Activated CD4-positive, alpha-beta T cell treated with anti-CD3 and anti-CD28 coated beads, Interleukin-2, amount 50 U/mL, for 1 hour (primary cell): Measurements from ENCODE around the gene SMIM45.

Source experiments
- DNase-seq: peaks from one replicate; pipeline ENCODE4 v3.0.0-alpha.2; 2020

The SMIM45 gene

GRCh38 chr22:41971431-41971830 lies 19.5 kb downstream of the SMIM45 start:
- DNase-seq = no peak

GRCh38 chr22:41974691-41975290 lies 22.8 kb downstream of the SMIM45 start:
- DNase-seq = no peak

- no peak for DNase-seq
Observed at GRCh38 chr22:41975299-41976069, 23.5 kb downstream of the SMIM45 start.

GRCh38 chr22:41976070-41976901 lies 24.3 kb downstream of the SMIM45 start:
- DNase-seq = peak; percentile 39

GRCh38 chr22:41976961-41977566 lies 25.1 kb downstream of the SMIM45 start:
- DNase-seq = no peak

GRCh38 chr22:41978732-41979131 lies 26.8 kb downstream of the SMIM45 start:
- DNase-seq = no peak

GRCh38 chr22:41979423-41980250 lies 27.7 kb downstream of the SMIM45 start:
- no peak for DNase-seq

- DNase-seq = no peak
Observed at GRCh38 chr22:41982865-41983264, 30.9 kb downstream of the SMIM45 start.

- no peak for DNase-seq
Observed at GRCh38 chr22:41983513-41984405, 31.8 kb downstream of the SMIM45 start.

GRCh38 chr22:41987276-41987675 lies 35.3 kb downstream of the SMIM45 start:
- no peak for DNase-seq

- DNase-seq = no peak
Observed at GRCh38 chr22:41989246-41989645, 37.3 kb downstream of the SMIM45 start.

GRCh38 chr22:41991111-41991510 lies 39.2 kb downstream of the SMIM45 start:
- DNase-seq = no peak

GRCh38 chr22:41992496-41992895 lies 40.5 kb downstream of the SMIM45 start:
- DNase-seq = no peak

- no peak for DNase-seq
Observed at GRCh38 chr22:41995211-41995610, 43.3 kb downstream of the SMIM45 start.

GRCh38 chr22:41996826-41997225 lies 44.9 kb downstream of the SMIM45 start:
- DNase-seq = no peak

- DNase-seq = peak; percentile 84
Observed at GRCh38 chr22:41998361-41999261, 46.7 kb downstream of the SMIM45 start, which contains the start of gene WBP2NL. Gene WBP2NL, plus strand, starts transcription at chr22:41998788. Its CDS starts 31 bp downstream, at chr22:41998819.

GRCh38 chr22:42000466-42000865 lies 48.5 kb downstream of the SMIM45 start:
- no peak for DNase-seq

- no peak for DNase-seq
Observed at GRCh38 chr22:42001121-42001520, 49.2 kb downstream of the SMIM45 start.

GRCh38 chr22:42001706-42002105 lies 49.8 kb downstream of the SMIM45 start:
- DNase-seq = no peak

GRCh38 chr22:42007922-42008321 lies 56.0 kb downstream of the SMIM45 start:
- DNase-seq = no peak
